ENCODE results near the gene CDCP2.

DNA sequence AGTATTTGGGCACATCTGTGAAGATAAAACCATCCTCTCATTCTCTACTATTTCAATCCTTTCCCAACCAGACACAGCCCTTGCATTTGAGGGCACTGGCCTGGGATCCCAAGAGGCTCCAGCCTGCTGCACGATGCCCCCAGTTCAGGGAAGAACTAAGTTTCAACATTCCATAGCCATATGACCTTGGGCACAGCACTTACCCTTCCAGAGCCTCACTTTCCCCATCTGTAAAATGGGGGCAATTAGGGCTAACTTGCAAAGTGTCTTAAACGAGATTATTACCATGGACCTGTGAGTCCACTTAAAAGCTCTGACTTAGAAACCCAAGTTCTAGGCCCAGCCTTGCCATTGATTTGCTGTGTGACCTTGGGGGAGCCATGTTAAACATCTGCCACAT, 22.9 kb downstream of the CDCP2 start:
- TF ChIP-seq POLR2AphosphoS5 (IDR thresholded peaks at IDR 0.05; ENCODE audit: low read depth) (no peak), CTCF (conservative IDR thresholded peaks at IDR 0.05; ENCODE audit: low read depth in 2 of 2) (no peak), ZNF331 (CRISPR knock-in tag; IDR thresholded peaks at IDR 0.05; ENCODE audit: low read depth) (no peak), EZH2 (IDR thresholded peaks at IDR 0.05; ENCODE audit: low read depth, unreplicated experiment) (no peak), EZH2phosphoT487 (IDR thresholded peaks at IDR 0.05; ENCODE audit: unreplicated experiment) (no peak), REST (IDR thresholded peaks at IDR 0.05; ENCODE audit: unreplicated experiment) (no peak), CREB1 (CRISPR knock-in tag; IDR thresholded peaks at IDR 0.05; ENCODE audit: low read depth) (no peak), ZNF462 (CRISPR knock-in tag; IDR thresholded peaks at IDR 0.05) (no peak)
- TF ChIP-seq, protein P1, sequence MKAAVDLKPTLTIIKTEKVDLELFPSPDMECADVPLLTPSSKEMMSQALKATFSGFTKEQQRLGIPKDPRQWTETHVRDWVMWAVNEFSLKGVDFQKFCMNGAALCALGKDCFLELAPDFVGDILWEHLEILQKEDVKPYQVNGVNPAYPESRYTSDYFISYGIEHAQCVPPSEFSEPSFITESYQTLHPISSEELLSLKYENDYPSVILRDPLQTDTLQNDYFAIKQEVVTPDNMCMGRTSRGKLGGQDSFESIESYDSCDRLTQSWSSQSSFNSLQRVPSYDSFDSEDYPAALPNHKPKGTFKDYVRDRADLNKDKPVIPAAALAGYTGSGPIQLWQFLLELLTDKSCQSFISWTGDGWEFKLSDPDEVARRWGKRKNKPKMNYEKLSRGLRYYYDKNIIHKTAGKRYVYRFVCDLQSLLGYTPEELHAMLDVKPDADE (IDR thresholded peaks at IDR 0.05): no peak

All from GM23338 (cell line).